Choroid plexus epithelial cell (primary cell): ENCODE data around the gene CST7.
"Not testable (repeated sequence)": the region's sequence is repeated elsewhere in the genome, so short reads cannot be mapped to it uniquely, and the experiment has no call there.

Source experiments
- DNase-seq: peaks from one replicate; pipeline ENCODE4 v3.0.0-alpha.2; 2010; ENCODE audit warnings: low read depth
- H3K4me3 ChIP-seq: 2 replicates; pipeline ENCODE4 v1.5.1; 2011; ENCODE audit warnings: low read depth, mild to moderate bottlenecking, control low read depth, low read length, moderate library complexity
- CTCF ChIP-seq: conservative IDR thresholded peaks from 2 replicates; pipeline ENCODE4 v1.5.1; 2011; ENCODE audit warnings: low read depth, mild to moderate bottlenecking, control low read depth, inconsistent platforms, low read length, moderate library complexity

The CST7 gene

GRCh38 chr20:25000268-25000801, 51.3 kb downstream of the CST7 start:
- H3K4me3 ChIP-seq = no peak overlapping the region
- TF ChIP-seq CTCF = peak; percentile 14
- peak; percentile 75 for DNase-seq

GRCh38 chr20:25001323-25001722, 52.3 kb downstream of the CST7 start:
- H3K4me3 ChIP-seq, DNase-seq: not testable (repeated sequence)

GRCh38 chr20:25003002-25003401, 53.9 kb downstream of the CST7 start:
- TF ChIP-seq CTCF = no peak
- no peak overlapping the region for H3K4me3 ChIP-seq
- no peak for DNase-seq

- peak; percentile 64 for DNase-seq
- H3K4me3 ChIP-seq = no peak overlapping the region
- TF ChIP-seq CTCF = no peak
These were observed 56.2 kb downstream of the CST7 start for GRCh38 chr20:25005220-25005619.

- no peak for DNase-seq
- no peak overlapping the region for H3K4me3 ChIP-seq
- no peak for TF ChIP-seq CTCF
These were observed 56.6 kb downstream of the CST7 start for GRCh38 chr20:25005661-25006060.

DNA sequence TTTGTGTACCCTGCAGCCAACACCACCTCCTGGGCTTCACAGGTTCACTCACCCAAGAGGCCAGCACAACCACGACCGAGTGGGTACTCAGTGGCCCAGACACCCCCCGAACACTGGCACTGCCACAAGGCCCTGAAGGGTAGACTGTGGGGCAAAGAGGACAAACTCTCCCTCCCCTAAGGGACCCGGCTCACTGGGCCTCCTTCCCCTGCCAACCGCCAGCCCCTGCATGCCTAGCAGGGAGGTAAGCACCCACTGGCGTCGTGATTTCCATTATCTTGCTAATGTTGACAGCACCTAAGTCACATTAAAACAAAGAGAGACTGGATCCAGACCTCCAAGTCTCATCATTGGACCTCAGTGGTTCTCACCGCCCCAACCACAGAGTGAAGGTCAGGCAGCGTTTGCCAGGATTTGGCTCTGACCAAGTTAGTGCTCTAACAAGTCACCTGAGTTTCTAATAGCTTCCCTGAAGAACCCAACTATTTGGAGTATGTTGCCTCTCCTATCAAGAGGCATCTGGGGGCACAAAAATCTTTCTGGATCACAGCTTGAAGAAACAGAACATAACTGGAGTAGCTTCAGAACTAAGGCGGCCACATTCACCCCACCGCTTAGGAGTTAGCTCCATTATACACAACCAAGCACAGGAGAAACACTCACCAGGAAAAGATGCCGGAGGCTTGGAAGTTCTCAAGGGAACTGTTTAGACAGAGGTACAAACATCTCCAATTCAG, 57.5 kb downstream of the CST7 start:
- H3K4me3 ChIP-seq = no peak overlapping the region
- no peak for TF ChIP-seq CTCF
- DNase-seq = no peak

- H3K4me3 ChIP-seq = no peak overlapping the region
- TF ChIP-seq CTCF = no peak
- no peak for DNase-seq
These were observed 58.6 kb downstream of the CST7 start for GRCh38 chr20:25007491-25008305.
